Fibroblast of lung (primary cell): ENCODE measurements around the gene ASB6.

Experiments used
- EZH2 ChIP-seq: IDR thresholded peaks from 2 replicates; pipeline ENCODE4 v1.5.1; 2012; ENCODE audit warnings: low read length, control low read depth, mild to moderate bottlenecking; ENCODE audit errors: missing control alignments
- TF ChIP-seq, protein P1 (sequence below), 2 donors: IDR thresholded peaks in 1 of 2; conservative IDR thresholded peaks in 1 of 2; 1 replicate in 1 of 2; 2 replicates in 1 of 2; pipeline ENCODE4 v1.5.1; 2011 to 2012; ENCODE audit warnings: low read length in 2 of 2, control low read depth in 1 of 2, inconsistent platforms in 1 of 2, low read depth in 1 of 2, mild to moderate bottlenecking in 1 of 2

DNA sequence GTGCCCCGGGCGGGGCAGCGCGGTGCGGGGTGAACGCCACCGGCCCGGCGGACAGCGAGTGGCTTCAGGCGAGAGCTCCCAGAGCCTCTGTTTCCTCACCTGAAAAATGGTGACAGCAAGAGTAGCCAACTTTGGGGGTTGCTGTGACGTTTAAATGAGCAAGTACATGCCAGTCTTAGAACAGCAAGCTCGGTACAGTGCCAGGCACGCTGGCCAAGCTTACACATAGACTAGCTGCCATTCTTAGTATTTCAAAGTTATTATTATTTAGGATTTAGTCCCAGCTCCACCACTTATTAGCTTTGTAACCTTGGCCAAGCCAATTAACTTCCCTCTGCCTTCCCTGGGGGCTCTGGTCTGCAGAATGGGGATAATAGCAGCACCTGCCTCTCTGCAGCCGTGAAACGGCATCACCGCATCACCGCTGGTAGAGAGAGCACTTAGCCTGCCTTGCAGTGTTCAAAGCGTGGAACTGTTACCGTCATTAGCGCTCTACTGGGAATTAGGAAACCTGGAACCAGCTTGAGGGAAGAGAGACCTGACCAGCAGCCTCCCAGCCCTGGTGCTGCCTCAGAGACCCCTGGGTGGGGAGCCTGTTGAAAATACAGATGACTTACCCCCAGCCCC lies 21.2 kb downstream of the ASB6 start, which contains the start of gene C9orf50:
- no peak for TF ChIP-seq EZH2
- TF ChIP-seq, protein P1, sequence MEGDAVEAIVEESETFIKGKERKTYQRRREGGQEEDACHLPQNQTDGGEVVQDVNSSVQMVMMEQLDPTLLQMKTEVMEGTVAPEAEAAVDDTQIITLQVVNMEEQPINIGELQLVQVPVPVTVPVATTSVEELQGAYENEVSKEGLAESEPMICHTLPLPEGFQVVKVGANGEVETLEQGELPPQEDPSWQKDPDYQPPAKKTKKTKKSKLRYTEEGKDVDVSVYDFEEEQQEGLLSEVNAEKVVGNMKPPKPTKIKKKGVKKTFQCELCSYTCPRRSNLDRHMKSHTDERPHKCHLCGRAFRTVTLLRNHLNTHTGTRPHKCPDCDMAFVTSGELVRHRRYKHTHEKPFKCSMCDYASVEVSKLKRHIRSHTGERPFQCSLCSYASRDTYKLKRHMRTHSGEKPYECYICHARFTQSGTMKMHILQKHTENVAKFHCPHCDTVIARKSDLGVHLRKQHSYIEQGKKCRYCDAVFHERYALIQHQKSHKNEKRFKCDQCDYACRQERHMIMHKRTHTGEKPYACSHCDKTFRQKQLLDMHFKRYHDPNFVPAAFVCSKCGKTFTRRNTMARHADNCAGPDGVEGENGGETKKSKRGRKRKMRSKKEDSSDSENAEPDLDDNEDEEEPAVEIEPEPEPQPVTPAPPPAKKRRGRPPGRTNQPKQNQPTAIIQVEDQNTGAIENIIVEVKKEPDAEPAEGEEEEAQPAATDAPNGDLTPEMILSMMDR (conservative IDR thresholded peaks at IDR 0.05 in 1 of 2, IDR thresholded peaks at IDR 0.05 in 1 of 2; ENCODE audit: low read depth in 1 of 2, low read length in 2 of 2) = no peak
